NT2/D1 (cell line): ENCODE data around the gene SCGB1D2.

Experiments used
- YY1 ChIP-seq: IDR thresholded peaks from 2 replicates; pipeline ENCODE4 v1.6.1; 2011; ENCODE audit not compliant: insufficient read length, insufficient read depth
- ZNF274 ChIP-seq: IDR thresholded peaks from 2 replicates; pipeline ENCODE4 v1.6.1; 2011; ENCODE audit warnings: mild to moderate bottlenecking, low read depth, low read length

DNA sequence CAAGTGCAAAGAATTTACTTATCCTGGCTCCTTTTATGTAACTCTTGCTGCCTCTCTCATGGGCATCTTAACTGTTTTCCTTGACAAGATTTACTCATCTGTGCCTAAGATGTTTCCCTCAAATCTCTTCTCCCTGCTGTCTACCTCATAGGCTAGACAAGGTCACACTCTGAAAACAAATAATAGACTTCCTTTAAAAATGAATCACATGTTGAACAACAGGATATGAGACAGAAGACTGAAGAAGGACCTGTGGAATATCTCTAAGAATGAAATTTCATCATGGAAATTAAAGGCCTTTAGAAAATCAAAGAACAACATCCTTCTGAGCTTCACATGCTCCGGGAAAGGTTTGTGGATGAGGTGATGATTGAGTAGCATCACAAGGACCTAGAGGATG is 22.0 kb downstream of the SCGB1D2 start:
- no peak for TF ChIP-seq YY1
- TF ChIP-seq ZNF274, result no peak
